DND-41 (cell line): ENCODE measurements around the gene PAMR1.

Source experiments
- ATAC-seq: fragments of 200-7000 bp; cut with Tn5 transposase; 3 replicates; pipeline ENCODE4 v1.9.1; 2021; ENCODE audit warnings: low read depth; ENCODE audit not compliant: insufficient read depth
- DNase-seq: peaks from one replicate; pipeline ENCODE4 v3.0.0-alpha.2; 2020
- H2AFZ ChIP-seq: 2 replicates; pipeline ENCODE4 v1.6.0; 2012; ENCODE audit warnings: low read depth, low read length
- H3K27ac ChIP-seq: 2 replicates; pipeline ENCODE4 v1.5.1; 2012; ENCODE audit warnings: low read length, inconsistent platforms
- H3K27me3 ChIP-seq: fragments of 200-600 bp; sonication (generic); 2 replicates; pipeline ENCODE4 v1.6.0; 2012; ENCODE audit warnings: low read length, mild to moderate bottlenecking, inconsistent platforms; ENCODE audit not compliant: insufficient read depth, poor library complexity
- H3K36me3 ChIP-seq: 2 replicates; pipeline ENCODE4 v1.5.1; 2012; ENCODE audit warnings: low read length, inconsistent platforms; ENCODE audit not compliant: insufficient read depth
- H3K4me1 ChIP-seq: 2 replicates; pipeline ENCODE4 v1.5.1; 2012; ENCODE audit warnings: mild to moderate bottlenecking, low read length; ENCODE audit not compliant: insufficient read depth
- H3K4me2 ChIP-seq: 2 replicates; pipeline ENCODE4 v1.6.0; 2012; ENCODE audit warnings: mild to moderate bottlenecking, moderate library complexity, low read length, inconsistent platforms; ENCODE audit not compliant: insufficient read depth
- H3K4me3 ChIP-seq, 2 experiments: fragments of 200-600 bp in 1 of 2; shearing (Covaris generic) in 1 of 2; 2 replicates each; pipeline ENCODE4 v1.5.1; 2012 to 2016; ENCODE audit warnings: inconsistent platforms in 2 of 2, low read length in 2 of 2, mild to moderate bottlenecking in 2 of 2, low read depth in 1 of 2, moderate library complexity in 1 of 2
- H3K79me2 ChIP-seq: 2 replicates; pipeline ENCODE4 v1.6.0; 2012; ENCODE audit warnings: low read length, inconsistent platforms; ENCODE audit not compliant: insufficient read depth
- H3K9ac ChIP-seq: 2 replicates; pipeline ENCODE4 v1.6.0; 2012; ENCODE audit warnings: low read depth, mild to moderate bottlenecking, inconsistent platforms, low read length, moderate library complexity
- H3K9me3 ChIP-seq: 2 replicates; pipeline ENCODE4 v1.5.1; 2012; ENCODE audit warnings: low read length, moderate library complexity, mild to moderate bottlenecking, inconsistent platforms; ENCODE audit not compliant: insufficient read depth, severe bottlenecking
- H4K20me1 ChIP-seq: 2 replicates; pipeline ENCODE4 v1.6.0; 2012; ENCODE audit warnings: low read length; ENCODE audit not compliant: insufficient read depth
- CTCF ChIP-seq: IDR thresholded peaks from 2 replicates; pipeline ENCODE4 v1.5.1; 2012; ENCODE audit warnings: borderline replicate concordance, low read length, moderate library complexity, mild to moderate bottlenecking; ENCODE audit not compliant: poor library complexity, severe bottlenecking; ENCODE audit errors: extremely low read depth
- EZH2 ChIP-seq: IDR thresholded peaks from 3 replicates; pipeline ENCODE4 v1.6.1; 2012; ENCODE audit warnings: borderline replicate concordance, low read depth, mild to moderate bottlenecking, moderate library complexity, low read length, inconsistent platforms; ENCODE audit not compliant: severe bottlenecking

PAMR1 gene

GRCh38 chr11:35473795-35474374, 51.5 kb downstream of the PAMR1 start:
- no peak overlapping the region for H2AFZ ChIP-seq
- no peaks in the 10 kb centered on the region for H3K79me2 ChIP-seq
- no peaks in the 10 kb centered on the region for H4K20me1 ChIP-seq
- H3K9ac ChIP-seq: no peak overlapping the region
- TF ChIP-seq EZH2 (no peak), CTCF (no peak)
- no peak overlapping the region for H3K4me2 ChIP-seq
- peaks cover 15% of the 10 kb centered on the region for H3K27me3 ChIP-seq
- no peak for ATAC-seq
- no peak overlapping the region for H3K27ac ChIP-seq
- no peak overlapping the region for H3K4me3 ChIP-seq
- no peaks in the 10 kb centered on the region for H3K36me3 ChIP-seq
- no peaks in the 10 kb centered on the region for H3K4me1 ChIP-seq
- no peak for DNase-seq
- H3K9me3 ChIP-seq: no peaks in the 10 kb centered on the region

GRCh38 chr11:35470616-35471015, 54.8 kb downstream of the PAMR1 start:
- Histone ChIP-seq H3K4me1 (no peaks in the 10 kb centered on the region), H3K9me3 (no peaks in the 10 kb centered on the region), H3K4me2 (no peak overlapping the region), H3K79me2 (no peaks in the 10 kb centered on the region), H3K27ac (no peak overlapping the region), H3K4me3 (no peak overlapping the region), H2AFZ (no peak overlapping the region), H3K27me3 (peaks cover 18% of the 10 kb centered on the region), H4K20me1 (no peaks in the 10 kb centered on the region), H3K36me3 (no peaks in the 10 kb centered on the region), H3K9ac (no peak overlapping the region)
- DNase-seq (no peak), ATAC-seq (no peak)
- no peak for TF ChIP-seq CTCF

DNA sequence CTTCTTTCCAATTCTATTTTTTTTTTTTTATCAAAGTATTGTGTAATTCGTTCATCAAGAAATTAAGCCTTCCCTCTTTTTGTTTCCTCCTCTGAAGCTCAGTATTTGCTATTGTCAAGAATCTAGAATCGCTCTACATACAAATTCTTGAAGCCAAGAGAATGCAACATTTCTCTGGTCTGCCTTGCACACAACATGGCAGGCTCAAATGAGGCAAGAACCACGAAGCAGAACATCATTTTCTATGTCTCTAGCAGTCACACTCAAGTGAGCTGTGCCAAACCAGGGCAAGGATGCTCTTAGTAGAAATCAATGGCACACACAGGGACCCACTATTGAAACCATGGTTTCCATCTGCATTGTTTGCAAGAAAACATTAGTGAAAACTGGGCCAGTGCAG, 59.4 kb downstream of the PAMR1 start:
- Histone ChIP-seq H4K20me1 (no peaks in the 10 kb centered on the region), H3K4me2 (no peak overlapping the region), H3K36me3 (no peaks in the 10 kb centered on the region), H3K9me3 (no peaks in the 10 kb centered on the region), H3K27ac (no peak overlapping the region), H2AFZ (no peak overlapping the region), H3K4me1 (no peaks in the 10 kb centered on the region), H3K9ac (no peak overlapping the region), H3K79me2 (no peaks in the 10 kb centered on the region), H3K4me3 (no peak overlapping the region), H3K27me3 (peaks cover 11% of the 10 kb centered on the region)
- ATAC-seq (no peak), DNase-seq (no peak)
- no peak for TF ChIP-seq CTCF
- TF ChIP-seq EZH2: no peak

DNA sequence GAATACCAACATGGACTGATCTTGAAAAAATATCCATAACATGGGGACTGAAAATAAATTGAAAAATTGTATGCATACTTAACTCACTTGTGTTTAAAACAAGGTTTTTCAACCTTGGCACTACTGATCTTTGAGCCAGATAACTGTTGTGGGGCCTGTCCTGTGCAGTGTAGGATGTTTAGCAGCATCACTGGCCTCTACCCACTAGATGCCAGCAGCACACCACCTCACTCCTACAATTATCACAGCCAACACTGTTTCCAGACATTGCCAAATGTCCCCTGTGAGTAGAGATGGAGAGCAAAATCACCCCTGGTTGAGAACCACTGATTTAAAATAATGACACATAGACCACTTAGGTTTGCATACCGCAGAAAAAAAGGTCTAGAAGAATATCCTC, 61.1 kb downstream of the PAMR1 start:
- no peaks in the 10 kb centered on the region for H4K20me1 ChIP-seq
- TF ChIP-seq EZH2 (no peak), CTCF (no peak)
- no peak overlapping the region for H3K9ac ChIP-seq
- H3K27me3 ChIP-seq: peaks cover 9% of the 10 kb centered on the region
- H3K36me3 ChIP-seq: no peaks in the 10 kb centered on the region
- H3K27ac ChIP-seq: no peak overlapping the region
- no peak overlapping the region for H3K4me3 ChIP-seq
- H3K4me2 ChIP-seq: no peak overlapping the region
- DNase-seq (no peak), ATAC-seq (no peak)
- H3K9me3 ChIP-seq: no peaks in the 10 kb centered on the region
- H3K4me1 ChIP-seq: no peaks in the 10 kb centered on the region
- H3K79me2 ChIP-seq: no peaks in the 10 kb centered on the region
- no peak overlapping the region for H2AFZ ChIP-seq
